Pancreas (tissue), 10 donors: Measurements from ENCODE around the gene ADPGK. TPM values are rescaled to one million over a fixed set of nuclear protein-coding genes. Genes with fewer than 3 reads are reported as not detected.

ENCODE experiments used
- ATAC-seq, 4 donors: fragments of 200-7000 bp; cut with Tn5 transposase; one replicate each; pipeline versions ENCODE4 v1.8.0 to v1.9.1; 2020; ENCODE audit warnings: mild to moderate bottlenecking in 4 of 4, moderate library complexity in 4 of 4
- DNase-seq, 6 donors: peaks; one replicate each; pipeline ENCODE4 v3.0.0-alpha.2; 2020
- FAIRE-seq: peaks from 2 replicates; lab custom pipeline; 2012; peaks lifted over from hg19 to GRCh38; lab: Jason Lieb, UNC
- H3K27ac ChIP-seq, 4 donors: fragments of 200-600 bp; sonication (generic); 1 replicate in 3 of 4; 2 replicates in 1 of 4; pipeline versions ENCODE4 v1.5.0 to v1.8.0; 2020
- H3K27me3 ChIP-seq, 4 donors: fragments of 200-600 bp; one replicate each; pipeline ENCODE4 v1.8.0; 2021
- H3K36me3 ChIP-seq, 3 donors: fragments of 200-600 bp; sonication (generic) in 1 of 3; one replicate each; pipeline versions ENCODE4 v1.5.0 to v1.8.0; 2020 to 2021
- H3K4me1 ChIP-seq, 3 donors: fragments of 200-600 bp; one replicate each; pipeline ENCODE4 v1.8.0; 2021
- H3K4me3 ChIP-seq, 4 donors: fragments of 200-600 bp; sonication (generic) in 2 of 4; one replicate each; pipeline versions ENCODE4 v1.5.0 to v1.8.0; 2020 to 2021
- H3K9me3 ChIP-seq, 4 donors: fragments of 200-600 bp; one replicate each; pipeline ENCODE4 v1.8.0; 2021
- CTCF ChIP-seq, 4 donors: fragments of 200-600 bp; sonication (generic) in 3 of 4; IDR thresholded peaks; one replicate each; pipeline versions ENCODE4 v1.5.0 to v1.8.0; 2021; ENCODE audit warnings: antibody characterized with exemption in 4 of 4
- WGBS, 2 donors: extraction: QIAGEN DNeasy Blood & Tissue Kit; methylation state at CpG; one replicate each; pipeline ENCODE4 v1.1.7; 2013; 5-methylcytosine and 5-hydroxymethylcytosine counted together
- intact Hi-C, 3 donors: fragments of 100-400 bp; cut with DNase I; formaldehyde crosslinking; loops; one replicate each; pipeline versions ENCODE4 v1.11.1 to v1.14.2; 2022
- polyA plus RNA-seq, 2 donors: library from polyadenylated mRNA; stranded (reverse); fragments of 200-250 nt; gene quantifications; one replicate each; pipeline ENCODE4 v1.2.3, GENCODE V29; 2013
- total RNA-seq, 6 donors: library from RNA; stranded (reverse); fragmentation: NEBNext Ultra II Directional in 4 of 6; extraction: Animal tissue kit (Norgen Biotek cat#: 25700) in 4 of 6; gene quantifications; one replicate each; pipeline versions ENCODE4 v1.2.1 to v1.2.4, GENCODE V29; 2021 to 2023
- donor health status: healthy with polysubstance abuse.
- donor health status: DM: no; HTN: no; CAD: no; lungs with moderate emphysema.
- donor health status: DM: no; HTN: no; CAD: no.
- donor health status: control.
- donor health status: control.
- donor health status: Bipolar disorder and iron deficiency.
- donor health status: DM: yes; HTN: yes; CAD: no.
- donor health status: DM: no; HTN: no; CAD: no.
- donor health status: DM: no; HTN: no; CAD: no.
- donor health status: DM: yes; HTN: yes; CAD: no.

Gene ADPGK
- total RNA-seq = 10 to 100 TPM; 22.9 to 32.9 (median 25.6) TPM
- 10 to 100 TPM; 32.6 to 43.3 TPM for polyA plus RNA-seq

GRCh38 chr15:72783640-72784455 is at the start of gene ADPGK:
ADPGK (minus strand) TSS chr15:72783758; CDS start chr15:72783691, 67 bp downstream.
- peak; percentile 87 to 99 (median 95) for DNase-seq
- FAIRE-seq = no peak
- WGBS, 2 donors = 0 to 1% methylated on average over 57 to 68 of the region's 68 CpGs
- H3K27me3 ChIP-seq = no peaks in the 10 kb centered on the region
- H3K27ac ChIP-seq = peak within 1 kb of the TSS; percentile 76 to 94 (median 88)
- H3K4me3 ChIP-seq = peak within 1 kb of the TSS; percentile 75 to 100 (median 95)
- intact Hi-C loops = loop anchor here in 1 of 3 donors (10.0 kb wide), 1 partner anchor 291 kb away; no protein-coding TSS in a partner anchor
- ATAC-seq = peak; percentile 93 to 96 (median 94)
- TF ChIP-seq CTCF (IDR thresholded peaks at IDR 0.05) = peak in 2 of 4 donors; percentile 17 to 33
- H3K4me1 ChIP-seq = peaks cover 10 to 24% (median 13%) of the 10 kb centered on the region in 3 donors
- H3K9me3 ChIP-seq = no peaks in the 10 kb centered on the region
- no peaks in the 10 kb centered on the region for H3K36me3 ChIP-seq

- Histone ChIP-seq H3K27ac (no peak overlapping the region), H3K4me1 (no peaks in the 10 kb centered on the region), H3K36me3 (no peaks in the 10 kb centered on the region), H3K27me3 (no peaks in the 10 kb centered on the region), H3K9me3 (no peaks in the 10 kb centered on the region), H3K4me3 (no peak overlapping the region)
- intact Hi-C loops = no loop called here
- ATAC-seq (no peak), FAIRE-seq (no peak), DNase-seq (no peak)
- TF ChIP-seq CTCF (IDR thresholded peaks at IDR 0.05) = no peak
These were observed 43.7 kb upstream of the ADPGK start for GRCh38 chr15:72827226-72827625.

GRCh38 chr15:72826611-72827010 is 43.1 kb upstream of the ADPGK start:
- intact Hi-C loops = no loop called here
- H3K9me3 ChIP-seq = no peaks in the 10 kb centered on the region
- FAIRE-seq (no peak), DNase-seq (no peak), ATAC-seq (no peak)
- H3K4me3 ChIP-seq = no peak overlapping the region
- no peaks in the 10 kb centered on the region for H3K36me3 ChIP-seq
- no peaks in the 10 kb centered on the region for H3K4me1 ChIP-seq
- no peak overlapping the region for H3K27ac ChIP-seq
- no peak for TF ChIP-seq CTCF (IDR thresholded peaks at IDR 0.05)
- no peaks in the 10 kb centered on the region for H3K27me3 ChIP-seq
- WGBS, 2 donors = 85 to 94% methylated on average over 9 of the region's 9 CpGs

GRCh38 chr15:72825829-72826228 is 42.3 kb upstream of the ADPGK start:
- H3K27me3 ChIP-seq = no peaks in the 10 kb centered on the region
- 75 to 82% methylated on average over 4 of the region's 4 CpGs for WGBS, 2 donors
- H3K36me3 ChIP-seq = no peaks in the 10 kb centered on the region
- no peak for DNase-seq
- no peak for ATAC-seq
- H3K9me3 ChIP-seq = no peaks in the 10 kb centered on the region
- H3K4me1 ChIP-seq = no peaks in the 10 kb centered on the region
- H3K27ac ChIP-seq = no peak overlapping the region
- H3K4me3 ChIP-seq = no peak overlapping the region
- intact Hi-C loops = no loop called here
- no peak for FAIRE-seq
- no peak for TF ChIP-seq CTCF (IDR thresholded peaks at IDR 0.05)

- DNase-seq (no peak), FAIRE-seq (no peak), ATAC-seq (no peak)
- no peaks in the 10 kb centered on the region for H3K4me1 ChIP-seq
- no peaks in the 10 kb centered on the region for H3K27me3 ChIP-seq
- H3K9me3 ChIP-seq = no peaks in the 10 kb centered on the region
- H3K36me3 ChIP-seq = no peaks in the 10 kb centered on the region
- WGBS, 2 donors = 78 to 84% methylated on average over 7 of the region's 7 CpGs
- no peak for TF ChIP-seq CTCF (IDR thresholded peaks at IDR 0.05)
- intact Hi-C loops = no loop called here
- H3K27ac ChIP-seq = no peak overlapping the region
- no peak overlapping the region for H3K4me3 ChIP-seq
These were observed 41.2 kb upstream of the ADPGK start for GRCh38 chr15:72824781-72825180.
